Hepatocyte (in vitro differentiated cells): ENCODE data around the gene ADAM33. TPM values are rescaled to one million over a fixed set of nuclear protein-coding genes. Genes with fewer than 3 reads are reported as not detected.
A peak's percentile ranks its signal among the peaks of the same experiment; 100 is the strongest.

Experiments
- DNase-seq: peaks from one replicate; pipeline ENCODE4 v3.0.0-alpha.2; 2016; ENCODE audit warnings: low spot score
- H2AFZ ChIP-seq: fragments of 200-600 bp; sonication (generic); 2 replicates; pipeline ENCODE4 v1.6.0; 2016; ENCODE audit warnings: antibody characterized with exemption, mild to moderate bottlenecking
- H3K27ac ChIP-seq: fragments of 200-600 bp; sonication (generic); 2 replicates; pipeline ENCODE4 v1.5.1; 2016; ENCODE audit warnings: mild to moderate bottlenecking
- H3K27me3 ChIP-seq: fragments of 200-600 bp; sonication (generic); 2 replicates; pipeline ENCODE4 v1.6.1; 2016
- H3K36me3 ChIP-seq: fragments of 200-600 bp; sonication (generic); replicated peaks from 2 replicates; pipeline ENCODE4 v1.5.1; 2016; ENCODE audit warnings: low read depth; ENCODE audit not compliant: insufficient read depth
- H3K4me1 ChIP-seq: fragments of 200-600 bp; sonication (generic); 2 replicates; pipeline ENCODE4 v1.5.1; 2016; ENCODE audit warnings: mild to moderate bottlenecking, moderate library complexity; ENCODE audit not compliant: insufficient read depth
- H3K4me2 ChIP-seq: fragments of 200-600 bp; sonication (generic); 2 replicates; pipeline ENCODE4 v1.6.0; 2016
- H3K4me3 ChIP-seq: fragments of 200-600 bp; sonication (generic); 2 replicates; pipeline ENCODE4 v1.5.1; 2016; ENCODE audit warnings: mild to moderate bottlenecking
- H3K79me2 ChIP-seq: fragments of 200-600 bp; sonication (generic); 2 replicates; pipeline ENCODE4 v1.6.0; 2017; ENCODE audit warnings: mild to moderate bottlenecking
- H3K9me2 ChIP-seq: fragments of 200-600 bp; sonication (generic); replicated peaks from 2 replicates; pipeline ENCODE4 v1.6.0; 2017; ENCODE audit warnings: mild to moderate bottlenecking; ENCODE audit not compliant: insufficient read depth
- H3K9me3 ChIP-seq: fragments of 200-600 bp; sonication (generic); 2 replicates; pipeline ENCODE4 v1.5.1; 2016; ENCODE audit warnings: low read depth, mild to moderate bottlenecking
- H4K20me1 ChIP-seq: fragments of 200-600 bp; sonication (generic); 2 replicates; pipeline ENCODE4 v1.6.0; 2016; ENCODE audit warnings: mild to moderate bottlenecking; ENCODE audit not compliant: insufficient read depth, poor library complexity, severe bottlenecking
- CTCF ChIP-seq: fragments of 200-600 bp; sonication (generic); IDR thresholded peaks from 2 replicates; pipeline ENCODE4 v1.5.1; 2016; ENCODE audit warnings: antibody characterized with exemption, mild to moderate bottlenecking; ENCODE audit not compliant: poor library complexity
- EZH2 ChIP-seq: fragments of 200-600 bp; sonication (generic); IDR thresholded peaks from 2 replicates; pipeline ENCODE4 v1.6.1; 2016; ENCODE audit warnings: antibody characterized with exemption, mild to moderate bottlenecking, borderline replicate concordance
- EZH2phosphoT487 ChIP-seq: fragments of 200-600 bp; sonication (generic); IDR thresholded peaks from one replicate; pipeline ENCODE4 v1.6.1; 2018; ENCODE audit warnings: antibody characterized with exemption, mild to moderate bottlenecking, low read depth, moderate library complexity; ENCODE audit not compliant: unreplicated experiment, severe bottlenecking
- WGBS: methylation state at CpG from one replicate; pipeline ENCODE4 v1.1.6; 2016; ENCODE audit warnings: low lambda C conversion rate; ENCODE audit errors: missing lambda C conversion rate; 5-methylcytosine and 5-hydroxymethylcytosine counted together
- polyA plus RNA-seq: library from polyadenylated mRNA; unstranded; fragments of >200 nt; fragmentation: Nextera tagmentation; extraction: Ambion mirVana; gene quantifications from 2 replicates; pipeline ENCODE4 v1.2.1, GENCODE V29; 2016
- total RNA-seq: library from RNA; depleted of rRNA; stranded (reverse); fragments of >200 nt; gene quantifications from 2 replicates; pipeline ENCODE4 v1.2.3, GENCODE V29; 2014

The ADAM33 gene
- total and polyA plus RNA-seq, 2 experiments from 2014 or later, result 18.9 to 41.6 TPM

GRCh38 chr20:3720068-3720467, 38.3 kb upstream of the ADAM33 start:
- H2AFZ ChIP-seq, result no peak overlapping the region
- no peak overlapping the region for H3K4me2 ChIP-seq
- H3K9me3 ChIP-seq, result no peaks in the 10 kb centered on the region
- H3K79me2 ChIP-seq, result no peaks in the 10 kb centered on the region
- H3K27ac ChIP-seq, result no peak overlapping the region
- H3K9me2 ChIP-seq, result no peaks in the 10 kb centered on the region
- WGBS, result 82% methylated on average over 2 of the region's 2 CpGs
- DNase-seq, result no peak
- H3K4me1 ChIP-seq, result no peaks in the 10 kb centered on the region
- no peaks in the 10 kb centered on the region for H3K36me3 ChIP-seq
- H3K27me3 ChIP-seq, result peaks cover 5% of the 10 kb centered on the region
- no peak overlapping the region for H3K4me3 ChIP-seq
- no peaks in the 10 kb centered on the region for H4K20me1 ChIP-seq
- TF ChIP-seq EZH2phosphoT487 (no peak), CTCF (no peak), EZH2 (no peak)

GRCh38 chr20:3719046-3719445, 37.2 kb upstream of the ADAM33 start:
- no peaks in the 10 kb centered on the region for H3K79me2 ChIP-seq
- H4K20me1 ChIP-seq, result no peaks in the 10 kb centered on the region
- H3K27ac ChIP-seq, result no peak overlapping the region
- 95% methylated on average over 4 of the region's 4 CpGs for WGBS
- H3K9me2 ChIP-seq, result no peaks in the 10 kb centered on the region
- no peaks in the 10 kb centered on the region for H3K9me3 ChIP-seq
- no peak for TF ChIP-seq CTCF
- no peak for TF ChIP-seq EZH2phosphoT487
- no peak for TF ChIP-seq EZH2
- H3K27me3 ChIP-seq, result peaks cover 5% of the 10 kb centered on the region
- H3K4me1 ChIP-seq, result no peaks in the 10 kb centered on the region
- no peak for DNase-seq
- no peak overlapping the region for H3K4me2 ChIP-seq
- no peaks in the 10 kb centered on the region for H3K36me3 ChIP-seq
- no peak overlapping the region for H3K4me3 ChIP-seq
- H2AFZ ChIP-seq, result no peak overlapping the region

- peak; percentile 75 for TF ChIP-seq CTCF
- TF ChIP-seq EZH2, result no peak
- no peak for TF ChIP-seq EZH2phosphoT487
These were observed 34.5 kb upstream of the ADAM33 start for GRCh38 chr20:3716195-3716834.

More at GRCh38 chr20:3716195-3716834, 34.5 kb upstream of the ADAM33 start:
- Histone ChIP-seq H3K9me3 (no peaks in the 10 kb centered on the region), H3K4me1 (no peaks in the 10 kb centered on the region), H4K20me1 (no peaks in the 10 kb centered on the region), H3K36me3 (no peaks in the 10 kb centered on the region), H2AFZ (no peak overlapping the region), H3K4me3 (no peak overlapping the region), H3K27ac (no peak overlapping the region), H3K4me2 (no peak overlapping the region), H3K79me2 (no peaks in the 10 kb centered on the region), H3K27me3 (peaks cover 5% of the 10 kb centered on the region), H3K9me2 (no peaks in the 10 kb centered on the region)
- WGBS, result 68% methylated on average over 4 of the region's 4 CpGs
- DNase-seq, result peak; percentile 73
